Activated naive CD4-positive, alpha-beta T cell treated with anti-CD3 and anti-CD28 coated beads, Interleukin-2, amount 50 U/mL, for 72 hours (primary cell): ENCODE measurements around the gene PGAM2. TPM values are rescaled to one million over a fixed set of nuclear protein-coding genes. Genes with fewer than 3 reads are reported as not detected.
"Not testable (repeated sequence)": the region's sequence is repeated elsewhere in the genome, so short reads cannot be mapped to it uniquely, and the experiment has no call there.

Experiments used
- ATAC-seq, 2 donors: fragments of 150-1000 bp; cut with Tn5 transposase; 2 replicates each; pipeline ENCODE4 v1.10.0; 2021; ENCODE audit warnings: mild to moderate bottlenecking in 2 of 2, moderate library complexity in 2 of 2
- DNase-seq, 2 donors: peaks; one replicate each; pipeline ENCODE4 v3.0.0; 2021 to 2022; ENCODE audit warnings: low spot score in 2 of 2
- H3K27ac Mint-ChIP-seq, 2 donors: one replicate each; pipeline ENCODE4 v1.8.0; 2022; ENCODE audit warnings: mild to moderate bottlenecking in 2 of 2, mixed read lengths in 2 of 2
- H3K36me3 Mint-ChIP-seq, 2 donors: one replicate each; pipeline ENCODE4 v1.8.0; 2022; ENCODE audit warnings: mixed read lengths in 2 of 2
- H3K9me3 Mint-ChIP-seq, 2 donors: one replicate each; pipeline ENCODE4 v1.8.0; 2022; ENCODE audit warnings: mixed read lengths in 2 of 2
- total RNA-seq, 2 donors: library from RNA; stranded (reverse); gene quantifications; one replicate each; pipeline ENCODE4 v1.2.3, GENCODE V29; 2022

Gene PGAM2
- total RNA-seq, 2 donors from 2014 or later, result 0.64 to 1.0 TPM

- not testable (repeated sequence) for H3K9me3 Mint-ChIP-seq, H3K36me3 Mint-ChIP-seq, ATAC-seq, H3K27ac Mint-ChIP-seq
- DNase-seq, result peak in 1 of 2 donors; percentile 43
These were observed 31.2 kb downstream of the PGAM2 start for GRCh38 chr7:44033971-44034844.

GRCh38 chr7:44032031-44032430, 33.3 kb downstream of the PGAM2 start:
- not testable (repeated sequence) for H3K9me3 Mint-ChIP-seq, H3K27ac Mint-ChIP-seq, ATAC-seq, H3K36me3 Mint-ChIP-seq
- DNase-seq, result peak in 1 of 2 donors; percentile 55

- H3K27ac Mint-ChIP-seq, H3K9me3 Mint-ChIP-seq, ATAC-seq, H3K36me3 Mint-ChIP-seq: not testable (repeated sequence)
- peak in 1 of 2 donors; percentile 30 for DNase-seq
These were observed 34.0 kb downstream of the PGAM2 start for GRCh38 chr7:44031319-44031718.

- DNase-seq, ATAC-seq, H3K36me3 Mint-ChIP-seq, H3K9me3 Mint-ChIP-seq, H3K27ac Mint-ChIP-seq: not testable (repeated sequence)
These were observed 35.3 kb downstream of the PGAM2 start for GRCh38 chr7:44030029-44030428.

GRCh38 chr7:44029433-44029832, 35.9 kb downstream of the PGAM2 start:
- peak in 1 of 2 donors; percentile 17 for ATAC-seq
- not testable (repeated sequence) for H3K9me3 Mint-ChIP-seq, H3K36me3 Mint-ChIP-seq, DNase-seq, H3K27ac Mint-ChIP-seq

- ATAC-seq (peak; percentile 51 to 59), DNase-seq (peak in 1 of 2 donors; percentile 61)
- H3K36me3 Mint-ChIP-seq, H3K9me3 Mint-ChIP-seq: not testable (repeated sequence)
- peak overlapping the region; percentile 49 to 92 for H3K27ac Mint-ChIP-seq
These were observed 42.4 kb downstream of the PGAM2 start for GRCh38 chr7:44022796-44023467.

- not testable (repeated sequence) for ATAC-seq
- H3K27ac Mint-ChIP-seq, result peak overlapping the region in 1 of 2 donors; percentile 49
These were observed 43.3 kb downstream of the PGAM2 start for GRCh38 chr7:44022069-44022468.

GRCh38 chr7:44019825-44020224, 45.5 kb downstream of the PGAM2 start:
- not testable (repeated sequence) for ATAC-seq, H3K27ac Mint-ChIP-seq, DNase-seq, H3K9me3 Mint-ChIP-seq, H3K36me3 Mint-ChIP-seq

More at GRCh38 chr7:44022069-44022468, 43.3 kb downstream of the PGAM2 start:
- not testable (repeated sequence) for H3K36me3 Mint-ChIP-seq, DNase-seq, H3K9me3 Mint-ChIP-seq

GRCh38 chr7:44018857-44019807, 46.2 kb downstream of the PGAM2 start:
- H3K36me3 Mint-ChIP-seq, H3K9me3 Mint-ChIP-seq: not testable (repeated sequence)
- peak; percentile 99 for DNase-seq
- ATAC-seq, result peak; percentile 84 to 85
- peak overlapping the region; percentile 89 to 94 for H3K27ac Mint-ChIP-seq

- not testable (repeated sequence) for H3K27ac Mint-ChIP-seq, H3K9me3 Mint-ChIP-seq, DNase-seq, ATAC-seq, H3K36me3 Mint-ChIP-seq
These were observed 50.3 kb downstream of the PGAM2 start for GRCh38 chr7:44015090-44015489.

Other genes starting within 250 kb of the PGAM2 start
- gene MRPS24, start 196.1 kb downstream of the PGAM2 start, total RNA-seq, result 100 to 1,000 TPM; 112 to 118 TPM
- 10 to 100 TPM; 16.4 to 26.3 TPM for gene URGCP, start 159.0 kb downstream of the PGAM2 start, total RNA-seq
- gene UBE2D4, start 139.1 kb downstream of the PGAM2 start, total RNA-seq, result 1 to 10 TPM; 3.3 to 7.5 TPM
- not detected for gene SPDYE1, start 67.7 kb downstream of the PGAM2 start, total RNA-seq
- gene DBNL, start 20.9 kb downstream of the PGAM2 start, total RNA-seq, result 100 to 1,000 TPM in 1 of 2 donors, 10 to 100 TPM in 1; 75.3 to 123 TPM
- gene POLM, start 17.0 kb upstream of the PGAM2 start, total RNA-seq, result 10 to 100 TPM; 35.7 to 37.2 TPM
- gene AEBP1, start 38.8 kb upstream of the PGAM2 start, total RNA-seq, result 10 to 100 TPM; 14.6 to 26.9 TPM
- gene POLD2, start 58.0 kb upstream of the PGAM2 start, total RNA-seq, result 100 to 1,000 TPM; 129 to 212 TPM
- gene MYL7, start 75.8 kb upstream of the PGAM2 start, total RNA-seq, result not detected
- 1 to 10 TPM in 1 of 2 donors, under 1 TPM in 1; 0.80 to 1.2 TPM for gene GCK, start 123.9 kb upstream of the PGAM2 start, total RNA-seq
- 10 to 100 TPM; 45.2 to 72.9 TPM for gene YKT6, start 135.4 kb upstream of the PGAM2 start, total RNA-seq